ENCODE measurements around the gene PSMD14. TPM values are rescaled to one million over a fixed set of nuclear protein-coding genes. Genes with fewer than 3 reads are reported as not detected.
A peak's percentile ranks its signal among the peaks of the same experiment; 100 is the strongest.

The PSMD14 gene
- total and polyA plus RNA-seq, 8 donors = 36.7 to 64.3 (median 40.9) TPM

DNA sequence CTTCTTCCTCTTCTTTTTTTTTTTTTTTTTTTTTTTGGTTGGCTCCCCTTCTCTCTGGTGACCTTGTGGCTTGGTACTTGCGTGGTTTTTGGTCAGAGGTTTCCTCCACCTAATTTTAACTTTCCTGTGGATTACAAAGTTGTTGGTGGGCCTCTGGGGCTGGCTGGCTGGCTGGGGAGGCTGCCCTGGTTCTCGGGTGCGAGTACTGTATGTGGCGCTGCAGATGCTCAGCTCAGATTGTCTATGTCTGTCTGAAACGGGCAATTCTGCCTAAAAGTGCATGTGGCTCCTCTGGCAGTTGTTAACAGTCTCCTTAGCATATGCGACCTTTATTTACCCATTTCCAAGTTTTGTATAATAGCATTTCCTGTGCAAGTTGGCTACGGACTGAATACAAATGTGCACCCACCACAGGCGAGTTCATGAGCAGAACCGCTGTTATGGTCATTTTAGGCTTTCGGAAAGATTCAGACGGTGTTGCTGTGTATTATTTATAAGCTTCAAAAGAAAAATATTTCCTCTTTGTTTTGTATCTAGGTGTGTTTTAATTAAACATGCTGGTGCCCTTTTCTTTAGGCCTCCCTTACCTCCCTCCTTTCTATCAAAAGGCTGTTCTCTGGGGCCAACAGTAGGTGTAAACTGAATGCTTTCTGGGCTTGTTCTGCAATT is 112.3 kb downstream of the PSMD14 start:
- no peak for ATAC-seq
- H3K4me1 ChIP-seq = peaks cover 6 to 34% of the 10 kb centered on the region in 2 donors
- no peaks in the 10 kb centered on the region for H3K9me3 ChIP-seq
- TF ChIP-seq, protein P1, sequence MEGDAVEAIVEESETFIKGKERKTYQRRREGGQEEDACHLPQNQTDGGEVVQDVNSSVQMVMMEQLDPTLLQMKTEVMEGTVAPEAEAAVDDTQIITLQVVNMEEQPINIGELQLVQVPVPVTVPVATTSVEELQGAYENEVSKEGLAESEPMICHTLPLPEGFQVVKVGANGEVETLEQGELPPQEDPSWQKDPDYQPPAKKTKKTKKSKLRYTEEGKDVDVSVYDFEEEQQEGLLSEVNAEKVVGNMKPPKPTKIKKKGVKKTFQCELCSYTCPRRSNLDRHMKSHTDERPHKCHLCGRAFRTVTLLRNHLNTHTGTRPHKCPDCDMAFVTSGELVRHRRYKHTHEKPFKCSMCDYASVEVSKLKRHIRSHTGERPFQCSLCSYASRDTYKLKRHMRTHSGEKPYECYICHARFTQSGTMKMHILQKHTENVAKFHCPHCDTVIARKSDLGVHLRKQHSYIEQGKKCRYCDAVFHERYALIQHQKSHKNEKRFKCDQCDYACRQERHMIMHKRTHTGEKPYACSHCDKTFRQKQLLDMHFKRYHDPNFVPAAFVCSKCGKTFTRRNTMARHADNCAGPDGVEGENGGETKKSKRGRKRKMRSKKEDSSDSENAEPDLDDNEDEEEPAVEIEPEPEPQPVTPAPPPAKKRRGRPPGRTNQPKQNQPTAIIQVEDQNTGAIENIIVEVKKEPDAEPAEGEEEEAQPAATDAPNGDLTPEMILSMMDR (IDR thresholded peaks at IDR 0.05) = no peak
- H3K27ac ChIP-seq = no peak overlapping the region
- peak in 1 of 4 donors; percentile 38 for DNase-seq
- intact Hi-C loops (cut with DNase I) = no loop called here
- H3K36me3 ChIP-seq = no peaks in the 10 kb centered on the region
- H3K27me3 ChIP-seq = peaks cover 96 to 100% of the 10 kb centered on the region in 2 donors
- no peak overlapping the region for H3K4me3 ChIP-seq

DNA sequence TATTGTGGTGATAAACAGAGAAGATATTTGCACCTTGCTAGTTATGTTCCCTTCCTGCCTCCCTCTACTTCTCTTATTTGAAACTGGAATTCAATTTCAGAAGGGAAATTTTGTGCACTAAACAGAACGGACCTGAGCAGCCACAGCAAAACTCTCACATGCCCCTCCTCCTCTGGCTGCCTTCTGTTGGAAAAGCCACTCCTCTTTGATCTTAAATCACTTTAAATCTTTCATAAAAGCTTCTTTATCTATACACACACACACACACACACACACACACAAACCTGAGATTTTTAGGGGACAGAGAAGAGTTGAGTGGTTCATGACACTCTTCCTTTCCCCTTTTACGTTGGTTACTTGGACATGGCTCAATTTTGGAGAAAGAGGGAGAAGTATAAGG is 113.5 kb downstream of the PSMD14 start:
- no peak for DNase-seq
- TF ChIP-seq, protein P1 (IDR thresholded peaks at IDR 0.05) = no peak
- no peak for ATAC-seq
- Histone ChIP-seq H3K4me3 (no peak overlapping the region), H3K27me3 (peaks cover 96 to 100% of the 10 kb centered on the region in 2 donors), H3K27ac (no peak overlapping the region), H3K36me3 (no peaks in the 10 kb centered on the region), H3K4me1 (peaks cover 6 to 23% of the 10 kb centered on the region in 2 donors), H3K9me3 (no peaks in the 10 kb centered on the region)
- intact Hi-C loops (cut with DNase I) = no loop called here

DNA sequence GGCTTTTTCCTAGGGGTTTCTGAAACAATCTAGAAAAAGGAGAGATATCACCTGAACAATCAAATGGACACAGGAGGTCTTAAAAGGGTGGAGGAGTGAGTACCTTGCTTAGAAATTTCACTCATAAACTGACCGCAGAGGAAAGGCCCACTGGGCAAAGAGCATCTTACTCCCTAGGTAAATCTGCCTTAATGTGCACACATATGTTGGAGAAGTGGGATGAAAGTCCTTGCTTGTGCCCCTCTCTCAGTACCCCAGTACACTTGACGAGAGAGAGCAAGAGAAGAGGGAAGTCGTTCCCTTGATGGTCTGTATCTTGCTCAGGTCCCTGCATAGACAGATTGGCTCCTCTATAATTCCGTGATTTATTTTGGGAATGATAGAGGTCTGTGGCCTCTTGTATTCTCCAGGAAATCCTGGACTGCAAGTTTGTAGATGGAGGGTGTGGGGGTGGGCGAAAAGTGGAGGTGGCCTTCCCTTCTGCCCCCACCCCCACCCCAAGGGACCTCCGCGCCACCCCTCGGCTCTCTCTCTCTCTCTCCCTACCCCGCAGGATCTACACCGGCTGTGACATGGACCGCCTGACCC is 114.7 kb downstream of the PSMD14 start:
- Histone ChIP-seq H3K4me3 (no peak overlapping the region), H3K27ac (no peak overlapping the region), H3K4me1 (peaks cover 6 to 27% of the 10 kb centered on the region in 2 donors), H3K36me3 (no peaks in the 10 kb centered on the region), H3K9me3 (no peaks in the 10 kb centered on the region), H3K27me3 (peaks cover 97 to 100% of the 10 kb centered on the region in 2 donors)
- no peak for DNase-seq
- no peak for ATAC-seq
- intact Hi-C loops (cut with DNase I) = no loop called here
- TF ChIP-seq, protein P1 (IDR thresholded peaks at IDR 0.05) = no peak

- DNase-seq (peak in 1 of 4 donors; percentile 83), ATAC-seq (peak; percentile 71)
- TF ChIP-seq, protein P1 (IDR thresholded peaks at IDR 0.05) = no peak
- Histone ChIP-seq H3K4me3 (no peak overlapping the region), H3K9me3 (no peaks in the 10 kb centered on the region), H3K27me3 (peaks cover 98 to 100% of the 10 kb centered on the region in 2 donors), H3K36me3 (no peaks in the 10 kb centered on the region), H3K27ac (no peak overlapping the region), H3K4me1 (peaks cover 6 to 22% of the 10 kb centered on the region in 2 donors)
- intact Hi-C loops (cut with DNase I) = no loop called here
Observed at GRCh38 chr2:161423421-161424393, 115.5 kb downstream of the PSMD14 start.

All from left lung (tissue), 10 donors.